Breast epithelium (tissue), 3 donors: Measurements from ENCODE around the gene MCTP2.

ENCODE experiments used
- CTCF ChIP-seq, 3 donors: fragments of 450-650 bp; IDR thresholded peaks; one replicate each; pipeline ENCODE4 v1.5.1; 2016 to 2017; ENCODE audit warnings: antibody characterized with exemption in 3 of 3, mild to moderate bottlenecking in 3 of 3, moderate library complexity in 3 of 3
- POLR2A ChIP-seq: fragments of 450-650 bp; IDR thresholded peaks from one replicate; pipeline ENCODE4 v1.6.1; 2016; ENCODE audit warnings: antibody characterized with exemption, mild to moderate bottlenecking, moderate library complexity
- POLR2AphosphoS5 ChIP-seq, 3 donors: sonication (generic); formaldehyde crosslinking; IDR thresholded peaks; one replicate each; pipeline ENCODE4 v1.6.1; 2017; ENCODE audit warnings: antibody characterized with exemption in 3 of 3

- TF ChIP-seq CTCF (IDR thresholded peaks at IDR 0.05): no peak
- TF ChIP-seq POLR2A: no peak
- TF ChIP-seq POLR2AphosphoS5 (IDR thresholded peaks at IDR 0.05): no peak
These were observed 1.6 kb upstream of the MCTP2 start for GRCh38 chr15:94229591-94230369.
